ENCODE data around the gene ICAM5.

GRCh38 chr19:10256551-10256950 is 33.2 kb upstream of the ICAM5 start:
- TF ChIP-seq EZH2 (IDR thresholded peaks at IDR 0.05; ENCODE audit: low read depth), result no peak
- no peak for TF ChIP-seq CTCF (conservative IDR thresholded peaks at IDR 0.05)

Data from PC-9 (cell line).